Psoas muscle (tissue), 8 donors: ENCODE data around the gene LRP5. TPM values are rescaled to one million over a fixed set of nuclear protein-coding genes. Genes with fewer than 3 reads are reported as not detected.
A peak's percentile ranks its signal among the peaks of the same experiment; 100 is the strongest.

Experiments
- ATAC-seq, 4 donors: fragments of 200-7000 bp; cut with Tn5 transposase; one replicate each; pipeline ENCODE4 v1.9.1; 2020; ENCODE audit warnings: moderate library complexity in 3 of 4, mild to moderate bottlenecking in 2 of 4
- DNase-seq, 2 donors: peaks; one replicate each; pipeline ENCODE4 v3.0.0-alpha.2; 2020
- H3K27ac ChIP-seq: fragments of 200-600 bp; one replicate; pipeline ENCODE4 v1.8.0; 2022
- H3K27me3 ChIP-seq, 3 donors: fragments of 200-600 bp in 1 of 3; one replicate each; pipeline versions ENCODE4 v1.6.1 to v1.8.0; 2013 to 2022; ENCODE audit warnings: low read length in 2 of 3, mild to moderate bottlenecking in 2 of 3, moderate library complexity in 1 of 3; ENCODE audit not compliant: insufficient read depth in 3 of 3
- H3K36me3 ChIP-seq, 2 donors: fragments of 200-600 bp in 1 of 2; one replicate each; pipeline versions ENCODE4 v1.6.1 to v1.8.0; 2013 to 2022; ENCODE audit warnings: low read depth in 1 of 2, mild to moderate bottlenecking in 1 of 2, moderate library complexity in 1 of 2; ENCODE audit not compliant: insufficient read depth in 1 of 2
- H3K4me1 ChIP-seq: fragments of 200-600 bp; one replicate; pipeline ENCODE4 v1.8.0; 2022
- H3K4me3 ChIP-seq: fragments of 200-600 bp; one replicate; pipeline ENCODE4 v1.8.0; 2022; ENCODE audit warnings: mild to moderate bottlenecking
- H3K9me3 ChIP-seq: fragments of 200-600 bp; one replicate; pipeline ENCODE4 v1.8.0; 2022
- WGBS, 3 donors: extraction: QIAGEN DNeasy Blood & Tissue Kit; methylation state at CpG; one replicate each; pipeline versions ENCODE4 v1.1.6 to v1.1.7; 2013; 5-methylcytosine and 5-hydroxymethylcytosine counted together
- intact Hi-C, 2 donors: fragments of 100-400 bp; cut with DNase I; formaldehyde crosslinking; loops; one replicate each; pipeline versions ENCODE4 v1.11.0 to v1.14.2; 2022
- polyA plus RNA-seq, 3 donors: library from polyadenylated mRNA; stranded (reverse); fragments of 200-250 nt; gene quantifications; one replicate each; pipeline ENCODE4 v1.2.3, GENCODE V29; 2013
- total RNA-seq, 4 donors: library from RNA; stranded (reverse); fragmentation: NEBNext Ultra II Directional in 2 of 4; extraction: Animal tissue kit (Norgen Biotek cat#: 25700) in 2 of 4; gene quantifications; one replicate each; pipeline versions ENCODE4 v1.2.1 to v1.2.4, GENCODE V29; 2021 to 2023
- TF ChIP-seq, protein P1 (sequence below): fragments of 200-600 bp; IDR thresholded peaks from one replicate; pipeline ENCODE4 v1.8.0; 2022; ENCODE audit warnings: antibody characterized with exemption
- donor health status: healthy with polysubstance abuse.
- donor health status: DM: no; HTN: no; CAD: no; lungs with moderate emphysema.
- donor health status: Bipolar disorder and iron deficiency.
- donor health status: healthy.
- donor health status: DM: yes; HTN: yes; CAD: no.
- donor health status: DM: no; HTN: no; CAD: no.
- donor health status: DM: no; HTN: no; CAD: no.
- donor health status: DM: yes; HTN: yes; CAD: no.

LRP5 gene
- total and polyA plus RNA-seq, 7 donors: 5.3 to 19.2 (median 16.7) TPM

DNA sequence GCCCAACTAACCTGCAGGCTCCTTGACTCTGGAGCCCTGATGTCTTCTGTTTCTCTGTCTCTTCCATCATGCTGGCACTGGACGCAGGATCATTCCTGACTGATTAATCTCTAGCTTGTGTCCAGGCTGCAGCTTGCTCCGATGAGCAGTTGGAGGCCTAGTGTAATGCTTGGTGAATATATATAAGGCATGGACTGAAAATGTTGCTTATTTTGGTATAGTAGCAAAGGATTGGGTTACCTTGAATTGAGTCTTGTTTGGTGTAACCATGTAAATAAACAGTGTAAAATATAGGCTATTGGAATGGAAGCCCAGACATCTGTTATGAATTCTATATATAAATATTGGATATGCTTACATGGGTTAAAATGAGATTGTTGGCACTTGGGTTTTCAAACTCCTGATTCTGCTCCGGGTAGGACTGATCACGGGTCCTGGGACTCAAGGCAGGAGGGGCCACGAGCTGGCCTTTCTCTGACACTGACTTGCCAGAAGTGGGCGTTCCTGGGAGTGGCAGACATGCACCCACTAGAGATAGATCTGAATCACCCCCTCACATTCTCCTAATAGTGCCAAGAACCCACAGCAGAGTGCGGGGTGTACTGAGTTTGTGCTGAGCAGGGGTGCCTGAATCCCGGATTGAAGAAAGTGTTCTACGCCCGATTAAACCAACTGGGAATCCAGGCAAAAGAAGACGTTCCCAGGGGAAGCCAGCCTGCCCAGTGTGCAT lies 25.8 kb downstream of the LRP5 start:
- H3K9me3 ChIP-seq: no peaks in the 10 kb centered on the region
- peaks cover 39% of the 10 kb centered on the region for H3K4me1 ChIP-seq
- DNase-seq: peak in 1 of 2 donors; percentile 60
- TF ChIP-seq, protein P1, sequence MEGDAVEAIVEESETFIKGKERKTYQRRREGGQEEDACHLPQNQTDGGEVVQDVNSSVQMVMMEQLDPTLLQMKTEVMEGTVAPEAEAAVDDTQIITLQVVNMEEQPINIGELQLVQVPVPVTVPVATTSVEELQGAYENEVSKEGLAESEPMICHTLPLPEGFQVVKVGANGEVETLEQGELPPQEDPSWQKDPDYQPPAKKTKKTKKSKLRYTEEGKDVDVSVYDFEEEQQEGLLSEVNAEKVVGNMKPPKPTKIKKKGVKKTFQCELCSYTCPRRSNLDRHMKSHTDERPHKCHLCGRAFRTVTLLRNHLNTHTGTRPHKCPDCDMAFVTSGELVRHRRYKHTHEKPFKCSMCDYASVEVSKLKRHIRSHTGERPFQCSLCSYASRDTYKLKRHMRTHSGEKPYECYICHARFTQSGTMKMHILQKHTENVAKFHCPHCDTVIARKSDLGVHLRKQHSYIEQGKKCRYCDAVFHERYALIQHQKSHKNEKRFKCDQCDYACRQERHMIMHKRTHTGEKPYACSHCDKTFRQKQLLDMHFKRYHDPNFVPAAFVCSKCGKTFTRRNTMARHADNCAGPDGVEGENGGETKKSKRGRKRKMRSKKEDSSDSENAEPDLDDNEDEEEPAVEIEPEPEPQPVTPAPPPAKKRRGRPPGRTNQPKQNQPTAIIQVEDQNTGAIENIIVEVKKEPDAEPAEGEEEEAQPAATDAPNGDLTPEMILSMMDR: no peak
- 33 to 44% (median 35%) methylated on average over 11 of the region's 11 CpGs for WGBS, 3 donors
- intact Hi-C loops: no loop called here
- H3K4me3 ChIP-seq: no peak overlapping the region
- peak overlapping the region; percentile 36 for H3K27ac ChIP-seq
- ATAC-seq: peak; percentile 60 to 84 (median 73)
- H3K27me3 ChIP-seq: peaks cover 0 to 2% (median 0%) of the 10 kb centered on the region in 3 donors
- no peaks in the 10 kb centered on the region for H3K36me3 ChIP-seq

DNA sequence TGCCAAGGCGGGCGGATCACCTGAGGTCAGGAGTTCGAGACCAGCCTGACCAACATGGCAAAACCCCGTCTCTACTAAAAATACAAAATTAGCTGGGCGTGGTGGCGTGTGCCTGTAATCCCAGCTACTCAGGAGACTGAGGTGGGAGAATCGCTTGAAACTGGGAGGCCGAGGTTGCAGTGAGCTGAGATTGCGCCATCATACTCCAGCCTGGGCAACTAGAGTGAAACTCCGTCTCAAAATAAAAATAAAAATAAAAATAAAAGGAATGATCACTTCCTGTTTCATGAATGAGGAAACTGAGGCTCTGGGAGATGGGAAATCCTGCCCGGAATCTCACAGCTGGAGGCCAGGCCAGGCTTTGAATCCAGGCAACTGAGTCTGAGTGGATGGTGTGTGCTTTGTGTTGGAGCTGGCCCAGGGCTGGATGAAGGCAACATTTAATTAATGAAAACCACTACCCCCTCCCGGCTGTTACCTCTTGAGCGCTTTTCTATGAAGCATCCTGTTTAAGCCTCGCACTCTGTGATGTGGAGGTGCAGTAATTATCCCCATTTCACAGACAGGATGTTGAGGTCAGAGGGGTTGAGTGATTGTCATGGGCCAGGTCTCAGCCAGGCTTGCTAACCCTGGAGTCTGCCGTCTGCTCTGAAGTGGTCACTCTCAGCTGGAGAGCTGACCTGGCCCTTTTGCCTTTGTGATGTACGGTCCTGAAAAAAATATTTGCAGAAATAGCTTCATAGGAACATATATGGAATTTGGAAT lies 27.8 kb downstream of the LRP5 start:
- no peak overlapping the region for H3K4me3 ChIP-seq
- H3K36me3 ChIP-seq: no peaks in the 10 kb centered on the region
- ATAC-seq (no peak), DNase-seq (no peak)
- 88 to 90% (median 90%) methylated on average over 16 of the region's 16 CpGs for WGBS, 3 donors
- peaks cover 39% of the 10 kb centered on the region for H3K4me1 ChIP-seq
- peaks cover 0 to 2% (median 0%) of the 10 kb centered on the region in 3 donors for H3K27me3 ChIP-seq
- H3K27ac ChIP-seq: no peak overlapping the region
- no peaks in the 10 kb centered on the region for H3K9me3 ChIP-seq
- intact Hi-C loops: no loop called here
- TF ChIP-seq, protein P1: no peak

DNA sequence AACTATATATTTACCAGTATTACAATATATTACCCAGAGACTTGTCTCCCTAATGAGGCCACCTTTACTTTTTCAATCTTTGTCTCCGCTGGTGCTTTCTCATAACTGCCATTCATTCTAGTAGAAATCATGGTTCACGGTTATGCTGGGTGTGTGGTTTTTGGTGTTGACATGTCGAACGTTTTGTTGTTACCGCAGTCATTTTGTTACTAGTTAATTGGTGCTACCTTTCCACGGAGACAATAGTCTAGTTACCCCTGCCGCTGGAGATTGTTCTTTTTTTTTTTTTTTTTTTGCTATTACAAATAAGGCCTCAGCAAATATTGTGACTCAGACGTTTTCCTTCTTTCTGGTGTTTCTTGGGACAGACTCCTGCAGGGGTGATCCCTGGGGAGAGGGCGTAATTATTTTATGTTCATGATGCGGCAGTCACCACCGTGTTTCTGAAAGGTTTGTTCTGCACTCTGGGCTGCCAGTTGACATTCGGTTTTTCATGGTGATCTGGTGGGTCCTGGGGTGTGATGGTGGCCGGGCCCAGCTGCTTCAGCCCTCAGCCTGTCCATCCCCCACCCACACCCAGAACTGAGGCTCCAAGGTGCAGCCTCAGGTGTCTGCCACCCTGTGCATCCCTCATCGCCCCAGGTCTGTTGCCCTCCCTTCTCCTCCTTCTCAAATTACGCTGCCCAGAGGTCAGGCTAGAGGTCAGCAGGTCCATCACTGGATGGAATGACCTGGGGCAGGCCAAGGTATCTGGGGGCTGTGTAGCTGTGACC lies 28.6 kb downstream of the LRP5 start:
- intact Hi-C loops: no loop called here
- TF ChIP-seq, protein P1: no peak
- Histone ChIP-seq H3K27me3 (peaks cover 0 to 2% (median 0%) of the 10 kb centered on the region in 3 donors), H3K27ac (no peak overlapping the region), H3K36me3 (no peaks in the 10 kb centered on the region), H3K4me3 (no peak overlapping the region), H3K9me3 (no peaks in the 10 kb centered on the region), H3K4me1 (peaks cover 35% of the 10 kb centered on the region)
- ATAC-seq: no peak
- no peak for DNase-seq
- WGBS, 3 donors: 74 to 76% (median 75%) methylated on average over 15 of the region's 15 CpGs

DNA sequence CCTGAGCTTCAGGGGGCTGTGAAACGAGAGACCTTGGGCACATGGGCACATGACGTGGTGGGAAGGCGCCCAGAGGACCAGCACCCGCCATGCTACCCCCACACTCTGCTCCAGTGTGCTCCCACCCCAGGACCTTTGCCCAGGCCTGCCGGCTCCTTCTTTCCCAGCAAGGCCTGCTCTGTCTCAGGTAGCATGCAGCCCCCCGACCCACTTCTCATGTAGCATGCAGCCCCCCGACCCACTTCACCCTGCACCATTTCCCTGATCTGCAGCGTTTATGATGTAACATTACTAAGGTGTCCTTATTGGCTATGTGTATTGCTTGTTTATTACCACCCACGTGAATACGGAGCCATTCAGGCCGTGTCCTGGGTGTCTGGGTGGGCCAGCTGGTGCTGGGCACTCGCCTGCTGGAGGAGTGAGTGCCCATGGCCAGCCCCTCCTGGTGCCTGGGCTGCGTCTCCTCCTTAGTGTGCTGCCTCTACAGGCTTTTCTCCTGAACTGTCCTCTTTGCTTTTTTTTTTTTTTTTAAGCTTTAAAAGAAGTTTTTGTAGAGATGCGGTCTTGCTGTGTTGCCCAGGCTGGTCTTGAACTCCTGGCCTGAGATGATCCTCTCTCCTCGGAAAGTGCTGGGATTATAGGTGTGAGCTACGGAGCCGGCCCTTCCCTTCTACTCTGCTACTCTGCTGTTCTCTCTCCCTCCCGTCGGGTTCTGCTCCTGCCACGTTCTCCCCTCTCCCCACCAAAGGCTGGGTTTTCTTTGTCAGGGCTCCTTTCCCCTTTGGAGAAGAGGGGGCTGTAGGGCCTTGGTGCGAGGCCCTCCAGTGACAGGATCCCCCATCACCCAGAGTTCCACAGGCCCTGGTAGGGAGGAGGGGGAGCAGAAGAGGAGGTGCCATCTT lies 29.4 kb downstream of the LRP5 start:
- peaks cover 0 to 2% (median 0%) of the 10 kb centered on the region in 3 donors for H3K27me3 ChIP-seq
- intact Hi-C loops: no loop called here
- ATAC-seq (no peak), DNase-seq (no peak)
- no peaks in the 10 kb centered on the region for H3K9me3 ChIP-seq
- WGBS, 3 donors: 74 to 82% (median 75%) methylated on average over 21 of the region's 21 CpGs
- H3K4me1 ChIP-seq: peaks cover 36% of the 10 kb centered on the region
- H3K27ac ChIP-seq: no peak overlapping the region
- no peaks in the 10 kb centered on the region for H3K36me3 ChIP-seq
- TF ChIP-seq, protein P1: no peak
- H3K4me3 ChIP-seq: no peak overlapping the region
